Panc1 (cell line): ENCODE results near the gene ERC2.
"Not testable (repeated sequence)": the region's sequence is repeated elsewhere in the genome, so short reads cannot be mapped to it uniquely, and the experiment has no call there.

Experiments
- CTCF ChIP-seq: fragments of 450-650 bp; IDR thresholded peaks from 2 replicates; pipeline ENCODE4 v1.5.1; 2017; ENCODE audit warnings: mild to moderate bottlenecking
- POLR2AphosphoS5 ChIP-seq: IDR thresholded peaks from 2 replicates; pipeline ENCODE4 v1.6.1; 2012; ENCODE audit warnings: mild to moderate bottlenecking, low read depth, low read length, moderate library complexity
- REST ChIP-seq, 2 experiments: IDR thresholded peaks; 2 replicates each; pipeline ENCODE4 v1.6.1; 2011 to 2012; ENCODE audit warnings: low read depth in 2 of 2, control low read depth in 1 of 2, low read length in 1 of 2, mild to moderate bottlenecking in 1 of 2, moderate library complexity in 1 of 2; ENCODE audit not compliant: insufficient read depth in 1 of 2
- SIN3A ChIP-seq: IDR thresholded peaks from 2 replicates; pipeline ENCODE4 v1.6.1; 2012; ENCODE audit warnings: low read depth, mild to moderate bottlenecking, low read length, moderate library complexity, borderline replicate concordance; ENCODE audit not compliant: insufficient read depth
- TCF7L2 ChIP-seq: IDR thresholded peaks from 2 replicates; pipeline ENCODE4 v1.6.1; 2011; ENCODE audit warnings: mild to moderate bottlenecking, low read depth, low read length, inconsistent platforms

- not testable (repeated sequence) for TF ChIP-seq REST (IDR thresholded peaks at IDR 0.05; ENCODE audit: insufficient read depth in 1 of 2, low read depth in 2 of 2, low read length in 1 of 2); CTCF; POLR2AphosphoS5; SIN3A; TCF7L2
These were observed 401.9 kb downstream of the ERC2 start for GRCh38 chr3:56066405-56066804.
